Dermis blood vessel endothelial cell (primary cell): ENCODE results near the gene PRR20D. TPM values are rescaled to one million over a fixed set of nuclear protein-coding genes. Genes with fewer than 3 reads are reported as not detected.
"Not testable (repeated sequence)": the region's sequence is repeated elsewhere in the genome, so short reads cannot be mapped to it uniquely, and the experiment has no call there.

ENCODE experiments used
- DNase-seq: peaks from one replicate; pipeline ENCODE4 v3.0.0; 2010
- total RNA-seq: library from RNA; depleted of rRNA; stranded (reverse); fragments of >200 nt; gene quantifications from 2 replicates; pipeline ENCODE4 v1.2.3, GENCODE V29; 2014

PRR20D gene
- not detected in 2 replicates for total RNA-seq

GRCh38 chr13:57160332-57160731, at the start of gene PRR20D:
Gene PRR20D (plus strand): TSS chr13:57160632. CDS start chr13:57161019, 387 bp downstream.
- not testable (repeated sequence) for DNase-seq

- no peak for DNase-seq
Observed at GRCh38 chr13:57114945-57115344, 45.5 kb upstream of the PRR20D start.

- DNase-seq = no peak
Observed at GRCh38 chr13:57123681-57124080, 36.8 kb upstream of the PRR20D start.

- no peak for DNase-seq
Observed at GRCh38 chr13:57128909-57129308, 31.5 kb upstream of the PRR20D start.

GRCh38 chr13:57136093-57136492, 24.3 kb upstream of the PRR20D start:
- DNase-seq = no peak

GRCh38 chr13:57137585-57137984, 22.8 kb upstream of the PRR20D start:
- no peak for DNase-seq

- no peak for DNase-seq
Observed at GRCh38 chr13:57138988-57139387, 21.4 kb upstream of the PRR20D start.

- DNase-seq = not testable (repeated sequence)
Observed at GRCh38 chr13:57139781-57140180, 20.7 kb upstream of the PRR20D start.

GRCh38 chr13:57140235-57140968, 20.0 kb upstream of the PRR20D start, which contains the start of gene PRR20A:
Gene PRR20A (plus strand): TSS chr13:57140918. CDS start chr13:57141305, 387 bp downstream.
- not testable (repeated sequence) for DNase-seq

GRCh38 chr13:57147188-57147587, 13.2 kb upstream of the PRR20D start, which contains the start of gene PRR20B:
Gene PRR20B (plus strand): TSS chr13:57147488. CDS start chr13:57147875, 387 bp downstream.
- DNase-seq = not testable (repeated sequence)

GRCh38 chr13:57148106-57148505, 12.3 kb upstream of the PRR20D start:
- DNase-seq = not testable (repeated sequence)

GRCh38 chr13:57153761-57154160, 6.7 kb upstream of the PRR20D start, which contains the start of gene PRR20C:
Gene PRR20C (plus strand): TSS chr13:57154061. CDS start chr13:57154448, 387 bp downstream.
- DNase-seq = not testable (repeated sequence)

GRCh38 chr13:57166897-57167296, 6.5 kb downstream of the PRR20D start, which contains the start of gene PRR20E:
Gene PRR20E (plus strand): TSS chr13:57167197. CDS start chr13:57167584, 387 bp downstream.
- DNase-seq = not testable (repeated sequence)

GRCh38 chr13:57191667-57192066, 31.2 kb downstream of the PRR20D start:
- no peak for DNase-seq

GRCh38 chr13:57212989-57213388, 52.6 kb downstream of the PRR20D start:
- DNase-seq = no peak

Other genes starting within 250 kb of the PRR20D start
- gene PRR20A, start 19.7 kb upstream of the PRR20D start, total RNA-seq = not detected in 2 replicates
- gene PRR20B, start 13.1 kb upstream of the PRR20D start, total RNA-seq = not detected in 2 replicates
- not detected in 2 replicates for gene PRR20C, start 6.6 kb upstream of the PRR20D start, total RNA-seq
- gene PRR20E, start 6.6 kb downstream of the PRR20D start, total RNA-seq = not detected in 2 replicates